Osteocyte (in vitro differentiated cells): ENCODE measurements around the gene HLA-DMA. TPM values are rescaled to one million over a fixed set of nuclear protein-coding genes. Genes with fewer than 3 reads are reported as not detected.

Experiments
- DNase-seq: peaks from one replicate; pipeline ENCODE4 v3.0.0; 2021; ENCODE audit warnings: mixed read lengths; ENCODE audit not compliant: unreplicated experiment; ENCODE audit errors: extremely low spot score
- H3K27ac Mint-ChIP-seq: one replicate; pipeline ENCODE4 v1.8.0; 2021; ENCODE audit warnings: mild to moderate bottlenecking, mixed read lengths; ENCODE audit not compliant: unreplicated experiment
- H3K27me3 Mint-ChIP-seq: one replicate; pipeline ENCODE4 v1.8.0; 2021; ENCODE audit warnings: mixed read lengths; ENCODE audit not compliant: unreplicated experiment
- H3K36me3 Mint-ChIP-seq: one replicate; pipeline ENCODE4 v1.8.0; 2021; ENCODE audit warnings: mixed read lengths; ENCODE audit not compliant: unreplicated experiment
- H3K4me1 Mint-ChIP-seq: one replicate; pipeline ENCODE4 v1.8.0; 2021; ENCODE audit warnings: mixed read lengths; ENCODE audit not compliant: unreplicated experiment
- H3K4me3 Mint-ChIP-seq: one replicate; pipeline ENCODE4 v1.8.0; 2021; ENCODE audit warnings: mild to moderate bottlenecking, moderate library complexity, mixed read lengths; ENCODE audit not compliant: unreplicated experiment
- H3K9me3 Mint-ChIP-seq: one replicate; pipeline ENCODE4 v1.8.0; 2021; ENCODE audit warnings: mixed read lengths; ENCODE audit not compliant: unreplicated experiment
- CTCF ChIP-seq: fragments of 200-600 bp; sonication (generic); IDR thresholded peaks from 2 replicates; pipeline ENCODE4 v1.5.0; 2021; ENCODE audit warnings: antibody characterized with exemption, mild to moderate bottlenecking, moderate library complexity
- total RNA-seq: library from RNA; stranded (reverse); gene quantifications from 2 replicates; pipeline ENCODE4 v1.2.1, GENCODE V29; 2021

Gene HLA-DMA
- total RNA-seq, 1 donor from 2014 or later, result 3.0 TPM

GRCh38 chr6:32974016-32974333 is 21.1 kb upstream of the HLA-DMA start:
- Mint-ChIP-seq H3K4me3 (peak overlapping the region; percentile 91), H3K27me3 (no peaks in the 10 kb centered on the region), H3K27ac (peak overlapping the region; percentile 100), H3K9me3 (no peaks in the 10 kb centered on the region), H3K4me1 (peaks cover 42% of the 10 kb centered on the region), H3K36me3 (peaks cover 69% of the 10 kb centered on the region)
- no peak for DNase-seq
- TF ChIP-seq CTCF, result no peak

GRCh38 chr6:32973144-32974015 is 20.5 kb upstream of the HLA-DMA start:
- H3K4me3 Mint-ChIP-seq, result peak overlapping the region; percentile 91
- DNase-seq, result no peak
- TF ChIP-seq CTCF, result no peak
- no peaks in the 10 kb centered on the region for H3K9me3 Mint-ChIP-seq
- peaks cover 38% of the 10 kb centered on the region for H3K4me1 Mint-ChIP-seq
- H3K27me3 Mint-ChIP-seq, result no peaks in the 10 kb centered on the region
- peaks cover 64% of the 10 kb centered on the region for H3K36me3 Mint-ChIP-seq
- H3K27ac Mint-ChIP-seq, result peak overlapping the region; percentile 100

GRCh38 chr6:32972353-32973143 is 19.7 kb upstream of the HLA-DMA start:
- H3K9me3 Mint-ChIP-seq, result no peaks in the 10 kb centered on the region
- H3K36me3 Mint-ChIP-seq, result peaks cover 56% of the 10 kb centered on the region
- no peak for TF ChIP-seq CTCF
- peak overlapping the region; percentile 100 for H3K27ac Mint-ChIP-seq
- peak overlapping the region; percentile 91 for H3K4me3 Mint-ChIP-seq
- peaks cover 33% of the 10 kb centered on the region for H3K4me1 Mint-ChIP-seq
- H3K27me3 Mint-ChIP-seq, result no peaks in the 10 kb centered on the region
- no peak for DNase-seq

GRCh38 chr6:32971581-32972352 is 18.9 kb upstream of the HLA-DMA start:
- Mint-ChIP-seq H3K27ac (peak overlapping the region; percentile 100), H3K27me3 (no peaks in the 10 kb centered on the region), H3K4me1 (peaks cover 35% of the 10 kb centered on the region), H3K9me3 (no peaks in the 10 kb centered on the region), H3K36me3 (peaks cover 48% of the 10 kb centered on the region), H3K4me3 (peak overlapping the region; percentile 91)
- peak; percentile 100 for DNase-seq
- no peak for TF ChIP-seq CTCF
